CD4-positive, alpha-beta T cell treated with Interleukin-10 for 1 hour (primary cell): ENCODE measurements around the gene OR4K5.
"Not testable (repeated sequence)": the region's sequence is repeated elsewhere in the genome, so short reads cannot be mapped to it uniquely, and the experiment has no call there.

Experiments
- DNase-seq: peaks from one replicate; pipeline ENCODE4 v3.0.0-alpha.2; 2020

The OR4K5 gene

GRCh38 chr14:19920021-19920657 is at the start of gene OR4K5:
OR4K5 (plus strand) TSS chr14:19920607; CDS start chr14:19920607, 0 bp downstream.
- DNase-seq, result no peak

- DNase-seq, result no peak
Observed at GRCh38 chr14:19873178-19873577, 47.2 kb upstream of the OR4K5 start.

GRCh38 chr14:19874842-19875241 is 45.6 kb upstream of the OR4K5 start, which contains the start of gene OR4K2:
OR4K2 (plus strand) TSS chr14:19875142; CDS start chr14:19876268, 1,126 bp downstream.
- no peak for DNase-seq

- DNase-seq, result peak; percentile 26
Observed at GRCh38 chr14:19878029-19878642, 42.3 kb upstream of the OR4K5 start.

- DNase-seq, result no peak
Observed at GRCh38 chr14:19895282-19895681, 25.1 kb upstream of the OR4K5 start.

GRCh38 chr14:19900999-19901398 is 19.4 kb upstream of the OR4K5 start:
- DNase-seq, result no peak

GRCh38 chr14:19902409-19902808 is 18.0 kb upstream of the OR4K5 start:
- DNase-seq, result no peak

GRCh38 chr14:19906665-19907064 is 13.7 kb upstream of the OR4K5 start:
- DNase-seq, result no peak

GRCh38 chr14:19911114-19911513 is 9.3 kb upstream of the OR4K5 start:
- no peak for DNase-seq

- no peak for DNase-seq
Observed at GRCh38 chr14:19917243-19917642, 3.2 kb upstream of the OR4K5 start.

GRCh38 chr14:19917955-19918518 is 2.4 kb upstream of the OR4K5 start:
- no peak for DNase-seq

GRCh38 chr14:19918553-19919264 is 1.7 kb upstream of the OR4K5 start:
- no peak for DNase-seq

GRCh38 chr14:19930617-19931016 is 10.2 kb downstream of the OR4K5 start, which contains the start of gene OR4K1:
OR4K1 (plus strand) TSS chr14:19930917; CDS start chr14:19935667, 4,750 bp downstream.
- DNase-seq, result no peak

- no peak for DNase-seq
Observed at GRCh38 chr14:19941668-19942067, 21.3 kb downstream of the OR4K5 start.

- no peak for DNase-seq
Observed at GRCh38 chr14:19947413-19948090, 27.1 kb downstream of the OR4K5 start.

GRCh38 chr14:19949218-19949617 is 28.8 kb downstream of the OR4K5 start:
- no peak for DNase-seq

- not testable (repeated sequence) for DNase-seq
Observed at GRCh38 chr14:19969735-19970134, 49.3 kb downstream of the OR4K5 start.
